ENCODE data around the gene ATP8A2.

GRCh38 chr13:25689539-25689938 lies 317.8 kb downstream of the ATP8A2 start:
- TF ChIP-seq, protein P1, sequence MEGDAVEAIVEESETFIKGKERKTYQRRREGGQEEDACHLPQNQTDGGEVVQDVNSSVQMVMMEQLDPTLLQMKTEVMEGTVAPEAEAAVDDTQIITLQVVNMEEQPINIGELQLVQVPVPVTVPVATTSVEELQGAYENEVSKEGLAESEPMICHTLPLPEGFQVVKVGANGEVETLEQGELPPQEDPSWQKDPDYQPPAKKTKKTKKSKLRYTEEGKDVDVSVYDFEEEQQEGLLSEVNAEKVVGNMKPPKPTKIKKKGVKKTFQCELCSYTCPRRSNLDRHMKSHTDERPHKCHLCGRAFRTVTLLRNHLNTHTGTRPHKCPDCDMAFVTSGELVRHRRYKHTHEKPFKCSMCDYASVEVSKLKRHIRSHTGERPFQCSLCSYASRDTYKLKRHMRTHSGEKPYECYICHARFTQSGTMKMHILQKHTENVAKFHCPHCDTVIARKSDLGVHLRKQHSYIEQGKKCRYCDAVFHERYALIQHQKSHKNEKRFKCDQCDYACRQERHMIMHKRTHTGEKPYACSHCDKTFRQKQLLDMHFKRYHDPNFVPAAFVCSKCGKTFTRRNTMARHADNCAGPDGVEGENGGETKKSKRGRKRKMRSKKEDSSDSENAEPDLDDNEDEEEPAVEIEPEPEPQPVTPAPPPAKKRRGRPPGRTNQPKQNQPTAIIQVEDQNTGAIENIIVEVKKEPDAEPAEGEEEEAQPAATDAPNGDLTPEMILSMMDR (IDR thresholded peaks at IDR 0.05): no peak
- no peak for TF ChIP-seq POLR2AphosphoS5 (IDR thresholded peaks at IDR 0.05; ENCODE audit: low read depth, low read length)

Measured in Panc1 (cell line).